H1 (cell line): ENCODE results near the gene GFI1B. TPM values are rescaled to one million over a fixed set of nuclear protein-coding genes. Genes with fewer than 3 reads are reported as not detected.

ENCODE experiments used
- ATF2 ChIP-seq: IDR thresholded peaks from 2 replicates; pipeline ENCODE4 v1.6.1; 2012; ENCODE audit warnings: low read length, inconsistent platforms
- CEBPB ChIP-seq: IDR thresholded peaks from 2 replicates; pipeline ENCODE4 v1.6.1; 2012; ENCODE audit warnings: low read depth, low read length
- CREB1 ChIP-seq: IDR thresholded peaks from 2 replicates; pipeline ENCODE4 v1.6.1; 2012; ENCODE audit warnings: inconsistent platforms
- CTBP2 ChIP-seq: IDR thresholded peaks from 2 replicates; pipeline ENCODE4 v1.7.0; 2011; ENCODE audit warnings: borderline replicate concordance, mild to moderate bottlenecking, moderate library complexity, mixed read lengths, low read length; ENCODE audit not compliant: insufficient read depth, insufficient read length
- EP300 ChIP-seq, 2 experiments: IDR thresholded peaks; 1 replicate in 1 of 2; 2 replicates in 1 of 2; pipeline ENCODE4 v1.6.1; 2011 to 2012; ENCODE audit warnings: low read depth in 2 of 2, low read length in 2 of 2, mild to moderate bottlenecking in 2 of 2, borderline replicate concordance in 1 of 2, inconsistent platforms in 1 of 2, moderate library complexity in 1 of 2
- JUND ChIP-seq: IDR thresholded peaks from 2 replicates; pipeline ENCODE4 v1.6.1; 2011; ENCODE audit warnings: mild to moderate bottlenecking, improper control_type of control experiment, low read length
- PHF8 ChIP-seq: fragments of 200-600 bp; sonication (generic); conservative IDR thresholded peaks from 2 replicates; pipeline ENCODE4 v1.7.1; 2012; ENCODE audit warnings: low read depth, mild to moderate bottlenecking, inconsistent platforms, low read length, moderate library complexity
- POLR2A ChIP-seq, 2 experiments: IDR thresholded peaks; 1 replicate in 1 of 2; 2 replicates in 1 of 2; pipeline ENCODE4 v1.6.1; 2011; ENCODE audit warnings: low read depth in 2 of 2, low read length in 2 of 2, mild to moderate bottlenecking in 2 of 2; ENCODE audit errors: control extremely low read depth in 1 of 2
- RNF2 ChIP-seq: fragments of 200-900, 300-1000 bp; sonication (generic); IDR thresholded peaks from 2 replicates; pipeline ENCODE4 v1.7.1; 2016; ENCODE audit warnings: borderline replicate concordance, low read depth, mild to moderate bottlenecking, antibody characterized with exemption, low read length; ENCODE audit not compliant: poor library complexity, severe bottlenecking; ENCODE audit errors: missing control alignments
- SIX5 ChIP-seq: IDR thresholded peaks from 2 replicates; pipeline ENCODE4 v1.6.1; 2011; ENCODE audit warnings: mild to moderate bottlenecking, low read depth, low read length
- SP1 ChIP-seq: IDR thresholded peaks from 2 replicates; pipeline ENCODE4 v1.6.1; 2011; ENCODE audit warnings: low read depth, low read length
- SP2 ChIP-seq: IDR thresholded peaks from 2 replicates; pipeline ENCODE4 v1.6.1; 2012; ENCODE audit warnings: mild to moderate bottlenecking, low read length, inconsistent platforms
- TBP ChIP-seq: IDR thresholded peaks from 2 replicates; pipeline ENCODE4 v1.6.1; 2011; ENCODE audit warnings: low read depth, low read length, improper control_type of control experiment
- polyA plus RNA-seq, 7 experiments: library from polyadenylated mRNA; depleted of rRNA in 3 of 7; stranded (reverse) in 5 of 7; unstranded in 2 of 7; fragments of >200 nt in 5 of 7; fragments of 200-250 nt in 2 of 7; gene quantifications; 1 replicate in 5 of 7; 2 replicates in 1 of 7; 4 replicates in 1 of 7; pipeline versions ENCODE4 v1.2.1 to v1.2.3, GENCODE V29; 2011 to 2013; ENCODE audit warnings: missing spikeins in 2 of 7, mixed read lengths in 2 of 7
- total RNA-seq: library from RNA; stranded (reverse); fragmentation: NEBNext Ultra II Directional; extraction: Animal tissue kit (Norgen Biotek cat#: 25700); gene quantifications from 2 replicates; pipeline ENCODE4 v1.2.1, GENCODE V29; 2021

Gene GFI1B
- total and polyA plus RNA-seq, 2 of the 8 experiments (the other 6 are each of a cell fraction or from before 2014, with no cell fraction given), result 0.09 to 0.11 TPM

GRCh38 chr9:132945186-132946130 lies 33.0 kb upstream of the GFI1B start (continued):
- no peak for TF ChIP-seq ATF2
- TF ChIP-seq POLR2A (IDR thresholded peaks at IDR 0.05; ENCODE audit: control extremely low read depth in 1 of 2, low read depth in 2 of 2, low read length in 2 of 2), result no peak
- no peak for TF ChIP-seq CREB1
- TF ChIP-seq PHF8, result no peak
- TF ChIP-seq SP2, result no peak
- no peak for TF ChIP-seq JUND
- no peak for TF ChIP-seq SIX5
- no peak for TF ChIP-seq CEBPB
- TF ChIP-seq CTBP2, result no peak
- TF ChIP-seq EP300 (IDR thresholded peaks at IDR 0.05; ENCODE audit: borderline replicate concordance in 1 of 2, low read depth in 2 of 2, low read length in 2 of 2), result no peak
- TF ChIP-seq TBP, result no peak
- TF ChIP-seq RNF2, result no peak
- TF ChIP-seq SP1, result 0 out of 2 replicates have a peak, but pooled peaks have one; percentile 1
